Measurements from ENCODE around the gene ASTL.

Gene ASTL

DNA sequence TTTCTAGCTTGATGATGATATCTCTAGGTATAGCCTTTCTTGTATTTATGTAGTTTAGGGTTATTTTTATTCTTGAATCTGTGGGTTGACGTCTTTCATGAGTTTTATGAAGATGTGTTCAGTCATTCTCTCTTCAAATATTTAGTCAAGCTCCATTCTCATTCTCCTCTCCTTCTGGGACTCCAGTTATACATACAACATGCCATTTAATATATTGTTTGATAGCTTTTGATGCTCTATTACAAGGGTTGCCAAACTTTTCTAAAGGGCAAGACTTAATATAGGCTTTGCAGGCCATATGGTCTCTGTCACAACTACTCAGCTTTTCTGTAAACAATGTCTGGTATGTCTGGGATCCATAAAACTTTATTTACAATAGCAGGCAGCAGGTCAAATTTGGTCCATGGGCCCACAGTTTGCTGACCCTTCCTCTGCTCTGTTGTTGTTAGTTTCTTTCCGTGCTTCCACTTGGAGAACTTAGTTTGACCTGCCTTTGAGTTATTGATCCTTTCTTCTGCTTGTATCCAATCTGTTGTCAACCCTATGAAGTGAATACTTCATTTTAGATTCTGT, 63.0 kb downstream of the ASTL start:
- no peak overlapping the region for H3K4me2 ChIP-seq (ENCODE audit: insufficient read depth, low read length)
- H3K9me3 ChIP-seq (ENCODE audit: insufficient read depth, low read length, severe bottlenecking) = no peaks in the 10 kb centered on the region
- no peak overlapping the region for H3K27ac ChIP-seq (ENCODE audit: low read length)
- H3K9ac ChIP-seq (ENCODE audit: low read depth, low read length) = no peak overlapping the region
- no peaks in the 10 kb centered on the region for H4K20me1 ChIP-seq (ENCODE audit: insufficient read depth, low read length)
- H3K4me1 ChIP-seq (ENCODE audit: insufficient read depth, low read length) = no peaks in the 10 kb centered on the region
- H2AFZ ChIP-seq (ENCODE audit: low read depth, low read length) = no peak overlapping the region
- no peaks in the 10 kb centered on the region for H3K79me2 ChIP-seq (ENCODE audit: insufficient read depth, low read length)
- no peak overlapping the region for H3K4me3 ChIP-seq (ENCODE audit: low read depth in 1 of 2, low read length in 2 of 2)
- DNase-seq (no peak), ATAC-seq (ENCODE audit: insufficient read depth, low read depth) (no peak)
- H3K36me3 ChIP-seq (ENCODE audit: insufficient read depth, low read length) = no peaks in the 10 kb centered on the region
- peaks cover 6% of the 10 kb centered on the region for H3K27me3 ChIP-seq (ENCODE audit: insufficient read depth, low read length, poor library complexity)
- TF ChIP-seq EZH2 (IDR thresholded peaks at IDR 0.05; ENCODE audit: borderline replicate concordance, low read depth, low read length, severe bottlenecking) = no peak
- TF ChIP-seq, protein P1, sequence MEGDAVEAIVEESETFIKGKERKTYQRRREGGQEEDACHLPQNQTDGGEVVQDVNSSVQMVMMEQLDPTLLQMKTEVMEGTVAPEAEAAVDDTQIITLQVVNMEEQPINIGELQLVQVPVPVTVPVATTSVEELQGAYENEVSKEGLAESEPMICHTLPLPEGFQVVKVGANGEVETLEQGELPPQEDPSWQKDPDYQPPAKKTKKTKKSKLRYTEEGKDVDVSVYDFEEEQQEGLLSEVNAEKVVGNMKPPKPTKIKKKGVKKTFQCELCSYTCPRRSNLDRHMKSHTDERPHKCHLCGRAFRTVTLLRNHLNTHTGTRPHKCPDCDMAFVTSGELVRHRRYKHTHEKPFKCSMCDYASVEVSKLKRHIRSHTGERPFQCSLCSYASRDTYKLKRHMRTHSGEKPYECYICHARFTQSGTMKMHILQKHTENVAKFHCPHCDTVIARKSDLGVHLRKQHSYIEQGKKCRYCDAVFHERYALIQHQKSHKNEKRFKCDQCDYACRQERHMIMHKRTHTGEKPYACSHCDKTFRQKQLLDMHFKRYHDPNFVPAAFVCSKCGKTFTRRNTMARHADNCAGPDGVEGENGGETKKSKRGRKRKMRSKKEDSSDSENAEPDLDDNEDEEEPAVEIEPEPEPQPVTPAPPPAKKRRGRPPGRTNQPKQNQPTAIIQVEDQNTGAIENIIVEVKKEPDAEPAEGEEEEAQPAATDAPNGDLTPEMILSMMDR (IDR thresholded peaks at IDR 0.05; ENCODE audit: borderline replicate concordance, extremely low read depth, low read length, poor library complexity, severe bottlenecking) = no peak

DNA sequence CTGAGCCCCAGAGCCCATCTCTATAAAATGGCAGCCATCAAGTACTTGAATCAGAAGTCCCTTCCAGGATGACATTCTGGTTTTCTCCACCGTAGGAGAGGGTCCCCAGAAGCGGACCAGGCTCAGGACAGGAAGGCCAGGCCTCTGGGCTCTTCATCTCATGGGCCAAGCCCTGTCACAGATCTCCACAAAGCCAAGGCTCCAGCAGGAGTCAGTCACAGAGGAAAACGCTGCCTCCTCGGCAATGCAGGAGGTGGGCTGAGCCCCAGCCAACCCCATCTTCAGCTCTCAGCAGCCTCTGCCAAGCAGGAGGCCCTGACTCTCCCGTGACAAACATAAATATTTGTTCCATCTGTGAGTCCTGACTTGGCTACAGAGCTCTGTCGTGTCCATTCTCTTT, 64.1 kb downstream of the ASTL start:
- no peak for DNase-seq
- H4K20me1 ChIP-seq (ENCODE audit: insufficient read depth, low read length) = no peaks in the 10 kb centered on the region
- no peak overlapping the region for H3K4me2 ChIP-seq (ENCODE audit: insufficient read depth, low read length)
- H3K4me3 ChIP-seq (ENCODE audit: low read depth in 1 of 2, low read length in 2 of 2) = no peak overlapping the region
- no peaks in the 10 kb centered on the region for H3K36me3 ChIP-seq (ENCODE audit: insufficient read depth, low read length)
- TF ChIP-seq, protein P1 (IDR thresholded peaks at IDR 0.05; ENCODE audit: borderline replicate concordance, extremely low read depth, low read length, poor library complexity, severe bottlenecking) = no peak
- TF ChIP-seq EZH2 (IDR thresholded peaks at IDR 0.05; ENCODE audit: borderline replicate concordance, low read depth, low read length, severe bottlenecking) = no peak
- peaks cover 6% of the 10 kb centered on the region for H3K27me3 ChIP-seq (ENCODE audit: insufficient read depth, low read length, poor library complexity)
- H3K27ac ChIP-seq (ENCODE audit: low read length) = no peak overlapping the region
- no peak overlapping the region for H2AFZ ChIP-seq (ENCODE audit: low read depth, low read length)
- no peaks in the 10 kb centered on the region for H3K79me2 ChIP-seq (ENCODE audit: insufficient read depth, low read length)
- no peak for ATAC-seq (ENCODE audit: insufficient read depth, low read depth)
- no peaks in the 10 kb centered on the region for H3K4me1 ChIP-seq (ENCODE audit: insufficient read depth, low read length)
- no peaks in the 10 kb centered on the region for H3K9me3 ChIP-seq (ENCODE audit: insufficient read depth, low read length, severe bottlenecking)
- H3K9ac ChIP-seq (ENCODE audit: low read depth, low read length) = no peak overlapping the region

DNA sequence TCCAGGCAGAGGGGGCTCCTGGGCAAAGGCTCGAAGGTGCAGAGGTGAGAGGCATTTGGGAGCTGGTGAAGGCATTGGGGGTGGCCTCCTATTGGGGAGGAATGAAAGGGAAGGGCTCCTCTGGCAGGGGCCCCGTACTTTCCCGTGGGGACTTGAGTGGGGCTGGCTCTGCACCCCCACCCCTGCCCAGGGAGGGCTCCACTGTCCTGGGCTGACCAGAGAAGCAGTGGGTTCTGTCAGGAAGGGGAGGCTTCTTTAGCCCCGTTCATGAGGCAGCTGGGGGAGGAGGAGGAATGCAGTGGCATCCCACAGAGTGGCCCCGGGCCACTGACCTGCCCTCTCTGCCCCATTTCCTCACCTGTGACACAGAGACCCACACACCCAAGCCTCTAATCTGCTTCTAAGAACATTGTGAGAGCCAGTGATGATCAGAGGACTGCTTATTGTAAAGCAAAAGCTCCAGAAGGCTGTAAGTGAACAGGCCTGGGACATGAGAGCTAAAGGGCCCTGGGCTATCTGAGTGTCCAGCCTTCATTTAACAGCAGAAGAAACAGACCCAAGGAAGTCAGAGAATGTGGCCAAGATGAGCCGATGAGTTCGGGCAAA, 65.0 kb downstream of the ASTL start:
- no peak overlapping the region for H3K27ac ChIP-seq (ENCODE audit: low read length)
- H4K20me1 ChIP-seq (ENCODE audit: insufficient read depth, low read length) = no peaks in the 10 kb centered on the region
- H3K9ac ChIP-seq (ENCODE audit: low read depth, low read length) = no peak overlapping the region
- no peak for DNase-seq
- no peaks in the 10 kb centered on the region for H3K36me3 ChIP-seq (ENCODE audit: insufficient read depth, low read length)
- no peak overlapping the region for H2AFZ ChIP-seq (ENCODE audit: low read depth, low read length)
- ATAC-seq (ENCODE audit: insufficient read depth, low read depth) = no peak
- no peaks in the 10 kb centered on the region for H3K4me1 ChIP-seq (ENCODE audit: insufficient read depth, low read length)
- peaks cover 6% of the 10 kb centered on the region for H3K27me3 ChIP-seq (ENCODE audit: insufficient read depth, low read length, poor library complexity)
- H3K4me2 ChIP-seq (ENCODE audit: insufficient read depth, low read length) = no peak overlapping the region
- H3K9me3 ChIP-seq (ENCODE audit: insufficient read depth, low read length, severe bottlenecking) = no peaks in the 10 kb centered on the region
- no peak overlapping the region for H3K4me3 ChIP-seq (ENCODE audit: low read depth in 1 of 2, low read length in 2 of 2)
- TF ChIP-seq, protein P1 (IDR thresholded peaks at IDR 0.05; ENCODE audit: borderline replicate concordance, extremely low read depth, low read length, poor library complexity, severe bottlenecking) = no peak
- TF ChIP-seq EZH2 (IDR thresholded peaks at IDR 0.05; ENCODE audit: borderline replicate concordance, low read depth, low read length, severe bottlenecking) = no peak
- H3K79me2 ChIP-seq (ENCODE audit: insufficient read depth, low read length) = no peaks in the 10 kb centered on the region

All from DND-41 (cell line).